Stimulated activated CD8-positive, alpha-beta memory T cell treated with anti-CD3 and anti-CD28 coated beads, Interleukin-15, amount 100 ng/mL, for 48 hours (primary cell): ENCODE data around the gene MTRFR.
A peak's percentile ranks its signal among the peaks of the same experiment; 100 is the strongest.

Experiments used
- DNase-seq, 2 donors: peaks; one replicate each; pipeline ENCODE4 v3.0.0-alpha.2; 2020; ENCODE audit warnings: low read depth in 2 of 2

MTRFR gene

DNA sequence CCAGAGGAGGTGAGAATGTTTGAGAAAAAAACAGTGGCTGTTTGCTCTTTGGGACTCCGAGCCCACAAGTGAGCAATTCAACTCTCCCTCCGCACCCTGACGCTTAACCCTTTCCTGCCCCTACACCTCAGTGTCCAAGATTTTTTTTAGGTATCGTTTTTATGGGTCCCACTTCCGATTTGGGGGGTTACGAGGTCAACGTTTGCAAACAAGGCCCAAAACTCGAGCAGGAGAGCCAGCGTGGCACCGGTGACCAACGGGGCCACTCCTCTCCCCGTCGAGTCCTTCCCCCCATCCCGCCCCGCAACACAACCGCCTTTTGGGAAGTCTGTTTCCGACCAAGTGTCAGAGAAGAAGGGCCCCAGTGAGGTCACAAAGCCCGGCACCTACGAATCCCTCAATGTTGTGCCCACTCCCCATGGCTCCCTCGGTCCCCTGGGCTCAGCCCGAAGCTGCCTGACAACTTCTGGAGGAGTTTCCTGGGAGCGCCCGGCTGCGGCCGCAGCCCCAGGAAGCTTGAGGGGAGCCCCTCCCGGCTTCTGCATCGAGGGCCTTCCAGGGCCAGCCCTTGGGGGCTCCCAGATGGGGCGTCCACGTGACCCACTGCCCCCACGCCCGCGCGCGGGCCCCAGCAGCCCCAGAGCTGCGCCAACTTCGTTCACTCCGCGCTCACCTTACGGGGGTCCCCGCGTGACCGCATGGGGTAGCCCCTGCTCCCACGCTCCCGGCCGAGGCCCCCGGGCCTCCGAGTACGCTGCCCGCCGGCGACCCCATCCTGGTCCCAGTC lies 37.2 kb downstream of the MTRFR start:
- DNase-seq = no peak

GRCh38 chr12:123271001-123271668 lies 37.9 kb downstream of the MTRFR start:
- peak; percentile 60 to 61 for DNase-seq

DNA sequence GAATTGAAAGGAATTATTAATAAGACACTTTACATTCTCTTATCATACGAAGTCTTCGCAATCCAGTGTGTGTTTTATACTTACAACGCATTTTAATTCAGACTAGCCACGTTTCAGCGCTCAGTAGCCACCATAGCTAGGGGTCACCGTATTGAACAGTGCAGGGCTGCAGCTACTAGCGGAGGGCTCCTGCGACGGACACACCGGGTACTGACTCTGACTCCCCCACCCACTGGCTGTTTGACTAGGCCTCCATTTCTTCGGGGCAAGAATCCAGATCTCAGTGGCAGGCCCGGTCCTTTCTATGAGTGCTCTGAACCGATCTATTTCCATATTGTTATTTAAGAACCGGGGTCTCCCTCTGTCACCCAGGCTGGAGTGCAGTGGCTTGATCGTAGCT lies 39.9 kb downstream of the MTRFR start:
- no peak for DNase-seq

DNA sequence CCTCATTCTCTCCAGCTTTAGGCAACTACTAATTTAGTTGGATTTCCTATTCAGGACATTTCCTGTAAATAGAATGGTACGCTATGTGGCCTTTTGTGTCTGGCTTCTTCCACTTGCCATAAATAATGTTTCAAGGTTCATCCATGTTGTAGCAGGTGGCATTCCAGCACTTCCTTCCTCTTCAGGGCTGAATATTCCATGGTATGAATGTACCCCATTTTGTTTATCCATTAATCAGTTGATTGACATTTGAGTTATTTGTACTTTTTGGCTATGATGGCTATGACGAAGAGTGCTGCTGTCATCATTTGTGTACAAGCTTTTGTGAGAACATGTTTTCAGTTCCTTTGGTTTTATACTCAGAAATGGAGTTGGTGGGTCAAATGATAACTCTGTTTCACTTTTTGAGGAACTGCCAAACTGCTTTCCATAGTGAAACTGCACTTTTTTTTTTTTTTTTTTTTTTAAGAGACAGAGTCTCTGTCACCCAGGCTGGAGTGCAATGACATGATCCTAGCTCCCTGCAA lies 44.9 kb downstream of the MTRFR start:
- no peak for DNase-seq

DNA sequence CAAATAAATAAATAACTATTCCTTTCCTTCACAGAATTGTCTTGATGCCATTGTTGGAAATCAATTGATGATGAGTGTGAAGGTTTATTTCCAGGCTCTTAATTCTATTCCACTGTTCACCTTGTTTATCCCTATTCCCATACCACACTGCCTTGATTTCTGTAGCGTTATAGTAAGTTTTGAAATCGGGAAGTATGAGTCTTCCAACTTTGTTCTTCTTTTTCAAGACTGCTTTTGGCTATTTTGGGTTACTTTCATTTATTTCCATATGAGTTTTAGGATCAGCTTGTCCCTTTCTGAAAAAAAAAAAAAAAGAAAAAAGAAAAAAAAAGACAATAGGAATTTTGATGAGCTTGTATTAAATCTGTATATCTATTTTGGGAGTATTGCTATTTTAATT lies 47.7 kb downstream of the MTRFR start:
- DNase-seq = no peak

DNA sequence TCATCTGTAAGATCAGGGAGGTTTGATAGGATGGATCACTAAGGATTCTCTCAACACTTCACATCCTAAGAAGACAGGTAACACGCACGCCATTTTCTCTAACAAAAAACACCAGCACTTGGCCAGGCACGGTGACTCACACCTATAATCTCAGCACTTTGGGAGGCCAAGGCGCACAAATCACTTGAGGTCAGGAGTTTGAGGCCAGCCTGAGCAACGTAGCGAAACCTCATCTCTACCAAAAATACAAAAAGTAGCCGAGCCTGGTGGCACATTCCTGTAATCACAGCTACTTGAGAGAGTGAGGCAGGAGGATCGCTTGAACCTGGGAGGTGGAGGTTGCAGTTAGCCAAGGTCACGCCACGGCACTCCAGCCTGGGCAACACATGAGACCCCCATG lies 48.9 kb downstream of the MTRFR start:
- no peak for DNase-seq

DNA sequence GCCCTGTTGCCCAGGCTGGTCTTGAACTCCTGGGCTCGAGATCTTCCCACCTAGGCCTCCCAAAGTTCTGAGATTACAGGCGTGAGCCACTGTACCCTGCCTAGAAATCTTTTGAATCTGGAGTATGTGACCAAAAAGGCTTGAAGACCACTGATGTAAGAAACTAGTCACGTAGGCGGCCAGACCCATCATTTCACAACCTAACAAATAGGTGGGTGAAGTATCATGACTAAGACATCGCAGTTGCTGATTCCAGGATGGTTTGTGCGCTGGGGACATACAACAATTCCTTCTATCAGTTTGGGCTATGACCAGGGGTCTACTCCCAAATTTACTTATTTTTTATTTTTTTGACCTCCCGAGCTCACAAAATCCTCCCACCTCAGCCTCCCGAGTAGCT lies 50.2 kb downstream of the MTRFR start:
- no peak for DNase-seq

DNA sequence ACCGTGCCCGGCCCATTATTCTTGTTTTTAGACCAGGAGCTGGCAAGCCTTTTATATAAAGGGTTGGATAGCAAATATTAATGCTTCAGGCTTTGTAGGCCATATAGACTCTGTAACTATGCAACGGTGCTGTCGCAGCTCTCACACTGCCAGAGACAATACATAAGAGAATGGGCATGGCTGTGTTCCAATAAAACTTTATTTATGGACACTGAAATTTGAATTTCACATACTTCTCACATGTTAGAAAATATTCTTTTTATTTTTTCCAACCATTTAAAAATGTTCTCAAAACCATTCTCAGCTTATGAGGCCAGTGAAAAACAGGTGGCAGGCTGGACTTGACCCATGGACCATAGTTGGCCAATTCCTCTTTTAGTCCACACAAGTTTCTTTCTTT lies 51.4 kb downstream of the MTRFR start:
- DNase-seq = no peak

- DNase-seq = no peak
Observed at GRCh38 chr12:123286652-123287373, 53.6 kb downstream of the MTRFR start.

DNA sequence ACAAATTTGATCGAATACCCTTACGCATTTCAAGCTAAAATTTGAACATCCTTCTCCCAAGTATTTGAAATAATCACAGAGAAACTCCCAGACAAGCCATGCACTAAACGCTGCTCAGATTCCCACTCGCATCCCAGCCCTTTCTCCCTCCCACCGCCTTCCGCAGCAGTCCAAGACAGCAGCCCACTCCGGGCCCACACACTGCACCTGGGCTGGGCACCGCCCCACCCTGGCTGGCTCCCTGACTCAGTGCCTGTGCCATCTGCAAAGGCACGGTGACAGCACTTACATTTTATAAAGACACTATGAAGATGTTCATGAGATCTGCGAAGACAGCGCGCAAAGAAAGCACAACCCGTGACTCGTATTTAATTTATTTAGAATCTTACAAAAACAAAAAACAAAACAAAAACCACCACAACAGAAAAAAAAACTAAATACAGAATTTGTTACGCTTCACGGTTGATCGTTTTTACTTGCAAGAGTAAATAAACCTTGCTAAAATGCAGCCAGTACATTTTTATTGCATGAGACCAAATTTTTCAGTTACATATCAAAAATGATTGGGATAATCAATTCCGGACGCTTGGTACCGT lies 55.6 kb downstream of the MTRFR start:
- DNase-seq = no peak

- DNase-seq = no peak
Observed at GRCh38 chr12:123289911-123290310, 56.7 kb downstream of the MTRFR start.

- DNase-seq = no peak
Observed at GRCh38 chr12:123293178-123293760, 60.0 kb downstream of the MTRFR start.

DNA sequence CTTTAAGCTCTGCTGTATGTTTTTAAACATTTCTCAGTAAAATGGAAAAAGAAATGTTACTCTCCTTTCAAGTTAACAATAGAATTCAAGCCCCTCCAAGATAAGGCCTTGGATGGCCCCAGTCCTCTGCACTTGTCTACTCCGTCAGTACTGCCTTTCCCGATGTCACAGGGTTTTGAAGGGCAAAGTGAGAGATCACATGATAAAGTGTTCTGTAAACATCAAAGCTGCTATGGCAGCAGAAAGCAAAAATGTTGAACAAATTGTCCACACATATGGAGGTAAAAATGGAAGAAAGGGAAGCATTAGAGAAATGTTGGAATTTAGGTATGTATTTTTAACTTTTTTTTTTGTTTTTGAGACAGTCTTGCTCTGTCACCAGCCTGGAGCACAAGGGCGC lies 71.9 kb downstream of the MTRFR start:
- DNase-seq = no peak

DNA sequence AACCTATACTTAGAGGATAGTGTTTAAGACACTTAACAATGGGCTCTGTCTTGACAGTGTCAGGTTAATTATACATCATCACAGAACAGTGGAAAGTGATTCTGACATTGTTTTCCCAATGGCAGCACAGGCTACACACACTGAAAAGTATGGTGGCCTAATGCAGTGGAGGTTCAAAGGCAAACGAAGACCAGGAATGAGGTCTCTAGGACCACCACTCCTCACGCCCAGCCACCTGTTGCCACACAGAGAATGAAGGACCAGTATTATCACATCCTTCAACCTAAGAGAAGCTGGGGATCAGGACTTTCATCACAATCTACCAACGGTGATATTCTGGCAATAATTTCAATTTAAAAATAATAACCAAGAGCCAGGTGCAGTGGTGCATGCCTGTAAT lies 73.0 kb downstream of the MTRFR start:
- DNase-seq = no peak
